Renal pelvis (tissue), 4 donors: ENCODE results near the gene SSTR3. TPM values are rescaled to one million over a fixed set of nuclear protein-coding genes. Genes with fewer than 3 reads are reported as not detected.

ENCODE experiments used
- DNase-seq: peaks from one replicate; pipeline ENCODE4 v3.0.0-alpha.2; 2013
- polyA plus RNA-seq, 3 donors: library from polyadenylated mRNA; unstranded; fragments of 120-200 nt; gene quantifications; one replicate each; pipeline ENCODE4 v1.2.1, GENCODE V29; 2013; ENCODE audit not compliant: insufficient read length in 3 of 3

The SSTR3 gene
- polyA plus RNA-seq, 3 donors, result 1.1 to 1.2 (median 1.2) TPM

DNA sequence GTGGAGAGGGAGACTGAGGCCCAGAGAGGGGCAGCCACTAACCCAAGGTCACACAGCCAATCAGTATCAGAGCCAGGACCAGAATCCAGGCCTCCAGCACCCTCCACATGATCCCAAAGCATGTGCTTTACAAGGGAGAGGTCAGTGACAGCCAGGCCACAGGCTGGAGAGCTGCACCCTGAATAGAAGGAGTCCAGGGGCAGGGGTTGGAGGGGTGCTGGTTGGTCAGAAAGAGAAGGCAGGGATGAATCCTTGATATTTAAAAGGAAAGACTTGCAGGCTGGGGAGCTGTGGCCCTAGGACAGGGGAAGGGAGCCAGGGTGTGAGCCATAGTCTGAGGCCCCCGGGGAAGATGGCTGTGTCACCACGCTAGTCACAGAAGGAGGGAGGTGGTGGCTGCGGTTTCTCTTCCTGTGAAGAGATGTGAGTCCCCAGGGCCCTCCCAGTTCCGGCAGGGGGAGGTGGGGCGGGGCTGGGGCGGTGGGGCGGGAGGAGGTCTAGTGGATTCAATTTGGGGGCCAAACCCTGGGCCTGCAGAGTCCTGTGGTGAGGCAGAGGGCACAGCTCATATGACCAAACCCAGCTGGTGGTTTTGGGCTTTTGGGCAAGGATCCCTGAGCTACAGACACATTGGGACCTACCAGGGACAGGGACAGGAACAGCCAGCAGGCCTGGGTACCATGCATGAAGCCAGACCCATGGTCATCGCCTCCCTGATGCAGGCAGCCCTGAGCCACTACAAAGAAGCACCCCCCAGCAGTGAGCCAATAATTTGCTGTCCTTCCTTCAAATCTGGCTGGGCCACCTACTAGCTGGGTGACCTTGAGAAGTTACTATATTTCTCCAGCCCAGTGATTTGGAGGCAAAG, 17.8 kb upstream of the SSTR3 start:
- DNase-seq, result no peak

DNA sequence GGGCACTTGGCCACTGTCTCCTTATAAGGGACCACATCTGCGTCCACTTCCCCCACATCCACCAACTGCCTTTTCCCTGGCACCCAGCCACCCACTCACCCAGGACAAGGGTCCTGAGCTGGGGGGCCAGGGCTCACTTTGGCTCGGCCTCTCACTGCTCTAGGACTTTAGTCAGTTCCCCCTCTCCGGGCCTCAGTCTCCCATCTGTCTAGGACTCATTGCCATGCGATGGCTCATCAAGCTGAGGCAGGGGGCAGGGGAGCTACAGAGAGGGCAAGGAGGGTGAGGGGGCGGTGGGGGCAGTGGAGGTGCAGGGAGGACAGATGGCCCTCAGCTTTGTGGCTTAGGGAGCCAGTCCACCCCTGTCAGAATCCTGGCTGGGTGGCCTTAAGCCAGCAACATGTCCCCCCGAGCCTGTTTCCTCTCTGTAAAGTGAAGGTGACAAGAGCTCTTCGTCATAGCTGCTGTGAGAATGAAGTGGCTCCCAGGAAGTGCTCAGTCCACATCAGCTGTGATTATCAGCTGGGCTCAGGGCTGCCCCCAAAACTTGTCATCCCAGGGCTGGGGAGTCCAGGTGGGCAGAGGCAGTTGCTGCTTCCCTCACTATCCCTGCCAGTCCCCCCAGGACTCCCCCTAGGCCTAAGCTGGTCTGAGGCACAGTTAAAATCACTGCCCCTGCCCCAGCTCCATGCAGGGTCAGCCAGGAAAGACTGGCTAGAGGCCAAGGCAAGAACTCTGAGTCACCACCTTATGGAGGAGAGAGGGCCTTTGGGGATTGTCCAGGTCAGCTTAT, 16.9 kb upstream of the SSTR3 start:
- no peak for DNase-seq

GRCh38 chr22:37228106-37229011, 16.1 kb upstream of the SSTR3 start:
- no peak for DNase-seq

DNA sequence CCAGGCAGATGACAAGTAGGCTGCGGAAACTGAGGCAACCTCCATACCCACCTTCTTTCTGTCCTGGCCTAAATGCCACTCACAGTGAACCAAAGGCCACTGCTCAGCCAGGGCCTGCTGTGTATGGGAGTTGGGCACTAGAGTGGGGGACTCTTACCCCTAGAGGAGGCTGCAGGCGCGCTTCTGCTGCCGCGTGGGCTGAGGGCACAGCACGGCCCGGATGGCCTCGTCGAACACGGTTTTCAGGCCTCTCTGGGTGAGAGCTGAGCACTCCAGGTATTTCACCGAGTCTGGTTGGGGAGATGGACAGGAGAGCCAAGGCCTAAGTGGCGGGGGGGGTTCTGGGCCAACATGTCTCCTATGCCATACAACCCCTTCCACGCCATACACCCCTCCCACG, 14.2 kb upstream of the SSTR3 start:
- no peak for DNase-seq

DNA sequence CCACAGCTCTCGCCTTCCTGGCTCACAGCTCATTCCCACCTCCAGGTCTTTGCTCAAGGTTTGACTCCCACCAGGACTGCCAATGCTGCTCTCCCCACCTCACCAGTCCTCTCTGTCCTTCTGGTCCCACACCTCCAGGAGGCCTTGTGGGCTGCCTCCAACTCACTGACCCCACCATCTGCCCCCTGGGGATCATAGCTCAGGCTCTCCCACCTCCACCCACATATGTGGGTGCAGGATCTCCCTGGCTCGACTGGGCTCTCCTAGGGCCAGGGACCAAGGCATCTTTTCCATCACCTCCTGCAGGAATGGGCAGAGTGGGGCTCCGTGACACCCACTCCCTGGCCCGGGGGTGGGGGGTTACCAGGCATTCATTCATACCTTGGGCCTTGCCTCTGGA, 13.8 kb upstream of the SSTR3 start:
- DNase-seq, result no peak

DNA sequence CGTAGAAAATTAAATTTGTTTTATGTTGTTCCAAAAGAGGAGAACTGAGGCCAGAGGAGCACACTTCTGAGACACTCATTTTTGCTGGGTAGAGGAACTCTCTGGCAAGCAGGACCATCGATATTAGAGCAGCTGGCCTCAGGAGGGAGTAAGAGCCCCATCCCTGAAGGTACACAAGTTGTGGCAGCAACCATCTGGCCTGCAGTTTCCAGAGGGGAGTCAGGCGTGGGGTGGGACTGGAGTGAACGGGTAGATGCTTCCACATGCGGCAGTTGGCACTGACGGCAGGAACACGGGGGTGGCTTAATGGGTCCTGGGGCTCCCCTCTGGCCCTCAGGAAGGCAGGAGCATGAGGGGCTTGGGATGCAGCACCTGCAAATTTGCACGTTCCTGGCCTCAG, 13.2 kb upstream of the SSTR3 start:
- DNase-seq, result no peak

- no peak for DNase-seq
These were observed 12.6 kb upstream of the SSTR3 start for GRCh38 chr22:37224757-37225420.

DNA sequence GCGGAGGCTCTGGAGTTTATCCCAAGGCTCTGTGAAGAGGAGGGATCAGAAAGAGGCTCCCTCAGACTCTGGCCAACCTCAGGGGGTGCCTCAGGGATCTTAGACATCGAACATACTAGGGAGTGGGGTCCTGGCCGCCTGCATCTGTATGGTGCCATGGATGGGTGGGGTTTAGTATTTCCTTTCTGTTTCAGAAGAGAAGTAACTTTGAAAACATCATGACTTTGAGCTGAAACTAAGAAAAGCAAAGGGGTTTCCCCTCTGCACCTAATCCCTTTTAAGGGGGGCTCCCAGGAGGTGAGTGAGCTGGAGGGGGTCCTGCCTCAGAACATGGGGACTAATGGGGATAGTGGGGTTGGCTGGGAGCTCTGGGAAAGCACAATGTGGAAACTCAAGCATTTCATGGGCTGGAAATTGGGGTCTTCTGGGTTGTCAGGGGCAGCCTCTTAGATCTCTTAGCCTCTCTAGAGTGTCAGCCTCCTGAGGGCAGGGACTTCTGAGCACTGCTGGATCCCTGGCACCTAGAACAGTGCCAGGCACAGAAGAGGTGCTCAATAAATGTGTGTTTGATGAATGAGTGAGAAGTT, 11.8 kb upstream of the SSTR3 start:
- DNase-seq, result no peak

DNA sequence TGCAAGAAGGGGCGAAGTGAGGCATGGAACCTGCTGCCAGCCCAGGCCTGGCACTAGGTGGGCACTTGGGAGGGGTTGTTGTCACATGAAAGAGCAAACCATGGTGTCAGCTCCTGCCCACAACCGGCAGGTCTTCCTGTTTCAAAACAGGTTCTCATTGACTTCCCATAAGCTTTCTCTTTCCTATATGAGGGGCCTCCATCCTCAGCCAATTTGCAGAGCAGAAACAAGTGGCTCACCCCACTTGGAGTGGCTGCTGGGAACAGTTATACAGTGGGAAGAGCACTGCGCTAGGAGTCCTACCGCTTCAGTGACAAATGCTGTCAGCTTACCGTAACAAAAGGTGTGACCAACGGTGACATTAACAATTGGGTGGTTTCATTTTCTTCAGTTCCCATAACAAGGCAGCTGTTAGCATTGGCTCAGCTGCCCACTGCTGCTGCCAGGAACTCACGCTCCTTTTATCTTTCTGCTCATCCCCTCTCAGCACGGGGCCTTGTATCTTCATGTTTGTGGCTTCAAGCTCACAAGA, 10.2 kb upstream of the SSTR3 start:
- no peak for DNase-seq

DNA sequence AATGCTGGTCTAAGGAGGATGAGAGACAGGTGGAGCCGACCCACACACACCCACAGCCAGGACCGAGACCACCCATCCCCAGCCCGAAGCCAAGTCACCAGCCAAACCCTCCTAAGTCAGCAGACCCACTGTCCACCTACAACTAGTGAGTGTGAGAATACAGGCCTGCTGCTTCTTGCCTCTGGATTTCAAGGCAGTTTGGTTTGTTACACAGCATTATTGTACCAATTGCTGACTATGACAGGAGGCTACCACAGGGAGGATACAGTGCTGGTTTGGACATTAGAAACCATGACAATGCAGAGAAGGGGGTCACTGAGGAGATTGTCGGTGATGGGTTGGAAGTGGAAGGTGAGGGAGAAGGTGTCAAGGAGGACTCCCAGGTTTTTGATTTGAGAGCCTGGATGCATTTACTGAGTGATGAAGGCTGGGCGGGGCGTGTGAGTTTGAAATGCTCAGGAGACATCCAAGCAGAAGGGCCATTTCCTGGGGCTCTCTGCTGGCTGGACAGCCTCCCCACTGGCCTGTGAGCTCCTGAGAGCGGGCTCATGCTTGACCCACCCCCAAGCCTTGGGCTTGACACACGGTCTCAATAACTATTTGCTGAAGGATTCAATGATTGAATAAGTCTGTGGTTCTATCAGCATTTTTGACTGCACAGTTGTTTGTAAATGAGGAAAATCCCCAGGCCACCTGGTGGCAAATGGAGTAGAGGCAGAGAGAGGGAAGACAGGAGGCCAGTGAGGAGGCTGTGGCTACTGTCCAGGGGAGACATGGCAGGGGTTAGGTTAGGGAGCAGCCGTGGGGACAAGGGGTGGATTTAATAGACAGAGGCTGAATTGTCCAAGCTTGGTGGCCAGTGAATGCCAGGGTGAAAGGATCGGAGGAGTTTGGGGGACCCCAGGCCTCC, 9.4 kb upstream of the SSTR3 start:
- no peak for DNase-seq

DNA sequence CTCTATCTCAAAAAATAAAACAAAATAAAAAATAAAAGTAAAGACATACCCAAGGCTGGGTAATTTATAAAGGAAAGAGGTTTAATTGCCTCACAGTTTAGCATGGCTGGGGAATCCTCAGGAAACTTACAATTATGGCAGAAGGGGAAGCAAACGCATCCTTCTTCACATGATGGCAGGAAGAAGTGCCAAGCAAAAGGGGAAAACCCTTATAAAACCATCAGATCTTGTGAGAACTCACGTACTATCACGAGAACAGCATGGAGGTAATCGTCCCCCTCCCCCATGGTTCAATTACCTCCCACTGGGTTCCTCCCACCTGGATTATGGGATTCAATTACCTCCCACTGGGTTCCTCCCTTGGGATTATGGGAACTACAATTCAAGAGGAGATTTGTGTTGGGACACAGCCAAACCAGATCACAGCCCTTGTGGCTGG, 8.3 kb upstream of the SSTR3 start:
- DNase-seq, result no peak

DNA sequence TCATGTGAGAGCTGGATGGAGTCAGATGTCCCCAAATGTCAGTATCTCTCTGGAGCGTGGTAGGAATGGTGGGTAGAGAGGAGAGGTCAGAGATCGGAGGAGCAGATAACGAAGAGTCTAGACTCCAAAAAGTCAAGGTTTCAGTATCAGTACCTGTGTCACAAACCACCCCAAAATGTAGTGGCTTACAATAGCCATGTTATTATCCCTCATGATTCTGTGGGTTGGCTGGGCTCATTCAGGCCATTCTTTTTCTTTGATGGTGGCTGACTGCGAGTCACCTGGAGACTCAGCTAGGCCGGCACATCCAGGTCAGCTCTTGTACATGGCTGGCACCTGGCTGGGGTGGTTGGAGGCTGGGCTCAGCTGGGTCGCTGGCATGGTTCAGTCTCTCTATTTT, 7.3 kb upstream of the SSTR3 start:
- DNase-seq, result no peak

DNA sequence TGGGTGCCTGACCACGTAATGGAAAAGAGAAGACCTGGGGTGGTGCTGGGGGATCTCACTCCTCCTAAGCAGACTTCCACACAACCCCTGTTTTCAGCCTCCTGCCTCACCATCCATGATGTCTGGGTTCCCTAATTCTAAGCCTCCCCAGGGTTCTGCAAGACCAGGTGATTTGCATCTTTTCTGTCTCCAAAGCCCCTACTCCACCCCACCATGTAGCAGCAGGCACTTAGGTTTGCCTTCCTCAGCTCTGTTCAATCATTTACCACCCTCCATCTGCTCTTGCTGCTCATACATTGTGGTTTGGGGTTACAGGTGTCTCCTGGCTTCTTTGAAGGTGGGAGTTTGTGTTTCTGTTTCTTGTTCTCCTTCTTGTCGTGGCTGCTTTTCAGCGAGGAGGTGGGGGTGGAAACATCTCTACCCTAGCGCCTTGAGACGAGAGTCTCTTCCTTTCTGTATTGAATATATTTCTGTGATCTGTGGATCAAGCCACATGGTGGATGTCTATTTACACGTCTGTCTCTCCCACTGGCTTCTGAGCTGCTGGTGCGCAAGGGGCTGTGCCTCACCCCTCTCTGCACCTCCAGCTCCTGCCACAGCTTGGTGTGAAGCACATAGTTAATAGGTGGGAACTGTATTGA, 6.6 kb upstream of the SSTR3 start:
- DNase-seq, result no peak

- no peak for DNase-seq
These were observed 6.1 kb upstream of the SSTR3 start for GRCh38 chr22:37218399-37218770.

GRCh38 chr22:37215890-37216289, 3.6 kb upstream of the SSTR3 start:
- DNase-seq, result no peak

DNA sequence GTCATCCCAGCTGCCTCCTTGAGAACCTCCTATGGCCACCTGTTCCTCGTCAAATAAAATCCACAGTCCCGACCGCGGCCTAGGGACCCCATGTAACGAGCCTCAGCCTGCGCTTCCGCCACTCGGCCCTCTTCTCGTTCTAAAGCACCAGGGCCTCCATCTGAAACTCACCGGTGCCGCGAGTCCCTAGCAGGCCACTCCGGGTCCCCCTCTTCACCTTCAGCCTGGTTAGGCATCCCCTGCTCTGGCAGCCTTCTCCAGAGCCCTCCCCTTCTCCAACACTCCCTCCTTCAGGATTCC, 2.4 kb upstream of the SSTR3 start:
- no peak for DNase-seq

DNA sequence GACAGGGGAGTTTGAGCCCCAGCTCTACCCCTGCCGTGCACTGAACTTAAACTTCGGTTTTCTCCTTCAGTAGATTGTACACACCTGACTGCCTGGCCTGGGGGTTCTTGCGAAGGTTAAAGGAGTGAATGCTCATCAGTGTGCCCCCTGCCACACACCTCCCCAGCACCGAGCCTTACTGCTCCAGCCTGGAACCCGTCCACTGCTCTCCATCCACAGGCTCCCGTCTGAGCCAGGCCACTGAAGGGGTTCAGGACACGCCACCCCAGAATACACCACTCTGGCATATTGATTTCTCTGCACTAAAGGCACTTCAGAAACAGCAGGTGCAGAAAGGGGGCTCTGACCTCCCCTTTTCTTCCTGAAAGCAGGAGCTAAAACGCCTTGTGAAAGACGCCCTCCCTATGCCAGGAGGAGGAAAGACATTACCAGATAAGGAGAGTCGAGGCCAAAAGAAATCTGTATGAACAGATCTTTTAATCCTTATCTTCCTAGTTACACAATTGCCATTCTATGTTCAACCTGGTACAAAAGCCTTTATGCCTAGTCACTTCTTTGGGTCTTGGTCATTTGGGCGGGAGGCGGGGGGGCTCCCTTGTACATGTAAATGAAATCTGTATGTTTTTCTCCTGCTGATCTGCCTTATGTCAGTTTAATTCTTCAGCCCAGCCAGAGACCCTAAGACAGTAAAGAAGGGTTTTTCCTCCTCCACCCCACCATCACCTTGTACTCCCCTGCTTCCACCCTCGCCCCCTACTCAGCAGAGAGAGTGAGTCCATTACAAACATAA, 1.9 kb upstream of the SSTR3 start:
- no peak for DNase-seq

DNA sequence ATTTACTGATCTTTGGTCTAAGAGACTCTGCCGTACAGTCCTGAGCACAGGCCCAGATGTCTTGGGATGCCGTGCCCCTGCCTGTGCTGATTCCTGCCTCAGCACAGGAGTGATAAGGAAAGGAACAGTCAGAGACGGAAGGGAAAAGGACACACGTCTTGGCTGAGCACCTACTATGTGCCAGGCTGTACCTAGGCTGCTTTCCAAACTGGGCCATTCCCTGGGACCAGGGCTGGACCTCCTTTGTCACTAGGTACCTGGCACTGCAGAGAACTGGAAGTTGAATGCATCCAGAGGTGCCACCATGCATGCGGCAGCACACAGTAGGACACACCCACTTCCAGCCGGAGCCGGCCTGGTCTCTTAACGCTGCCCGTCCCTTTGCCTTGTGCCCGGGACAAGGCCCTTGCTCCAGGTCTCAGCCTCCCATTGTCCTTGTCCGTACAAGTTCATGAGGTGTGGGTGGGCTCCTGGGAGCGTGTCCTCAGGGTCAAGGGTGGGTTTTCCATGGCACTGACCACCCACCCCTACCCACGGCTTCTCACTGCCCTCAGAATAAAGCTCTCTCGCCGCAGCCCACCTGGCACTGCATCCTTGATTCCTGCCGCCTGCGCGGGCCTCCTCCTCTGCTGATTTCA, 1.1 kb upstream of the SSTR3 start:
- no peak for DNase-seq
